IPS-NIHi7 (cell line): ENCODE data around the gene GABRP.
A peak's percentile ranks its signal among the peaks of the same experiment; 100 is the strongest.
"Not testable (repeated sequence)": the region's sequence is repeated elsewhere in the genome, so short reads cannot be mapped to it uniquely, and the experiment has no call there.

Source experiments
- DNase-seq: peaks from one replicate; pipeline ENCODE4 v3.0.0; 2012; ENCODE audit warnings: mixed read lengths; ENCODE audit errors: extremely low spot score

GABRP gene

GRCh38 chr5:170755679-170756456, 27.7 kb upstream of the GABRP start:
- DNase-seq: no peak

DNA sequence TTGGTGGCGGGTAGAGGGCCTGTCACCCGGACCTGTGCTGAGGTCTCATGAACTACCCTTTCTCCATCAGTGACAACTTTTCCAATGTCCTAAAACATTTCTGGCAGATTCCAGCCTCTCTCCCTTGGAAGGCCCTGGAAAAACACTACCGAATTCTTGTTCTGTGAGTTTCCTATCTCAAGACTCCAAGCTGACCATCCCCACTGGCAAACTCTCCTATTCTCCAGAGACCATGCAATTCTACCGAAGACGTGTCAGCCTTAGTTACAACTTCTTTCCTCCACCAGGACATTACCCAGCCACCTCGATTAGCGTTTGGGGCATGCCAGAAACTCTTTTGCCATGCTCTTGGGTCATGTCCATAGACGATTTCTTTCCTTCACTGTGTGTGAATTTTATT, 26.8 kb upstream of the GABRP start:
- no peak for DNase-seq

DNA sequence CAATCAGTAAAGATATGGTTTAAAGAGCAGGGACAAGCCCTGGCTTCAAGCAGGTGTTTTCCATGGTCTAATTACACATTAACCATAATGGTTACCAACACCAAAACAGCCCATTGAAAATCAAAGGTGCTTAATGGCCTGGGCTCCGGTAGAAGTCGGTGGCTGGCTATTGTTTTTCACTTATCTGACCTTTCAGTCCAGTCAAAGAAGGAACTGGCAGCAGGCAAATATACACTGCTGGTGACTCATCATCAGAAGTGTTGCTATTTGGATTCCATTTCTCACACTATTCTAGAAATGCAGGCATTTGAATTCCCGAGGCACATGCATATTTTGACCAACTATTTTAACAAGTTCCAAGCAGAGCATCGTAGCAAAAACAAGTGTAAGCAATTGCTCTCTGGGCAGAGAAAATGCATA, 26.3 kb upstream of the GABRP start:
- no peak for DNase-seq

DNA sequence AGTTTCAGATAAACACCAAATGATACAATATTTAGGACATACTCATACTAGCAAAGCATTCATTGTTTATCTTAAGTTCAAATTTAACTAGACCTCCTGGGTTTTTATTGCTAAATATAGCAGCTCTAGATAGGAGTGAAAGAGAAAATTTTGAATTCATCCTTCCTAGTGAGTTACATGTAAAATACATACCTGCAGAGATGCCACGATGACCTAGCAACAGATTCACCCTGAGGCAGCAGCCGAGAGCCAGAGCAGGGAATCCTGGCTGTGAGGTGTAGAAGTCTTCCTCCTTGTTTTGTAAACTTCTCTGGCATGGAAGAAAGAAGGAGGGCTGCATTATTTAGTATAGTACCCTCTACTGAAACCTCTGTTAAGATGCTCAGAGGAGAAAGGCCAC, 25.9 kb upstream of the GABRP start:
- DNase-seq: no peak

DNA sequence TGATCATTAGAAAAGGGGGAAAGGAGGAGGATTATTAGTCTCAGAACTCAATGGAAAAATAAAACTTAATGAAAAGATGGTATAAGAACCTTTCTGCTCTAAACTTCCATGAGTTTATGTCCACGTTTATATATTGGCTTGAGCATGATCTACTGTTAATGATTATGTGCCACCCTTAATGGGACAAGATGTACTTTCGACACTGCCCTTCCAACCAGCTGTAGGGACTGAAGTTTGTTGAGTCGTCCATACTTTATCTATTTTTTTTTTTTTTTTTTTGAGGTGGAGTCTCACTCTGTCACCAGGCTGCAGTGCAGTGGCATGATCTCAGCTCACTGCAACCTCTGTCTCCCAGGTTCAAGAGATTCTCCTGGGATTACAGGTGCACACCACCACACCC, 25.0 kb upstream of the GABRP start:
- DNase-seq: no peak

DNA sequence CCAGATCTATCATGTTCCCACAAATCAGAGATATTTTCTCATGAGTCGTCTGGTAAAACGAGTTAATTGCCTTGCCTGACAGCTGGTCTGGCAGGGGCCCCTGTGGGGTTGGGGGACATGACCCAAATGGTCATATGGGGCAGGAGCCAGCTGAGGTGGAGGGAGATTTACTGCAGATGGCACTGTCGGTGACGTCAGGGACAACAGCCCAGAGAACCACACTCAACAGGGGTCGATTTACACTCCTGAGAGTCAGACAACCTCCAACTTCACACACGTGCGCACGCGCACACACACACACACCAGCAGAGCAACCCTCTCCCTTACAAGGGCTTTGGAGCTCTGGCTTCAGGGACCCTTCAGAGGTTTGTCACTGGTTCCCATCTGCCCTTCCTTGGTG, 23.4 kb upstream of the GABRP start:
- DNase-seq: no peak

DNA sequence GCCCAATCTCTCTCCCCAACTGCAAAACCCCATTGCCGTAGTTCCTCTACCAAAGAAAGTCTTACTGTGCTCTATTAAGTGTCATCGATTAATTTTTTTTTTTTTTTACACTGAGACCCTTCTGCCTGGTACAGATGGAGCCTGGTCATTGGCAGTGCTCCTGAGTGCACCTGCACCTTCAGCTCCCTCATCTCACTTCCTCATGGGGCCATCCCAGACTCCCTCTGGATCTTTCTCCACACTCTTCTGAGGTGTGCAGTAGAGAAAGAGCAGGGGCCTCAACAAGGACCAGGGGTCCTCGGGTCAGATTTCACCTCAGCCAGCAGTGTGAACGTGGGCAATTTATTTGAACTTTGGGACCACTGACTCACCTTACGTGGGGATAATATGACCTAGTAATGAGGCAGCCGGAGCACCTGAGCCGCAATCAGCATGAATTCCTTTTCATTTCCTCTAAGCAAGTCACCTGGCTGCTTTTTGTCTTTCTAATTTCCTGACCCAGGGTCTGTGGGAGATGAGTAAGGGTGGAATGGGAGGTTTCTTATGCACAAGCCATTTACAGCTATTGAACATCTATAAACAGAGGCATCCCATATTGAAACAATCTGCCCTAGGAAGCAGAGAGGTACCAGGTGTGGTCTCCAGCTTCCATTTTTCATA, 22.3 kb upstream of the GABRP start:
- peak; percentile 61 for DNase-seq

DNA sequence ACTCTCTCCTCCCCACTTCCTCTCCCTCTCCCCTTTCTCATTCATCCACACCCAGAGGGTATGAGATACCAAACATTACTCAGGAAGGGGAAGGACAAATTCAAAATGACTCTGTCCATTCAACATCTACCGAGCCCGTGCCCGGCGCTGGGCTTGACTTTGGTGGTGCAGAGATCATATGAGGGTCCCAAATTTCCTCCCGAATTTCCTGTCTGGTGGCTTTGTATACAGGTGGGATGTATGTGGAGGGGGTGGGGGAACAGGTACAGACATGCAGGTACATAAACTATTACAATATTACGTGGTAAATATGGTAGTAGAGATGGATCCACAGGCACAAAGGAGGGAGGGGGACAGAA, 21.8 kb upstream of the GABRP start:
- no peak for DNase-seq

DNA sequence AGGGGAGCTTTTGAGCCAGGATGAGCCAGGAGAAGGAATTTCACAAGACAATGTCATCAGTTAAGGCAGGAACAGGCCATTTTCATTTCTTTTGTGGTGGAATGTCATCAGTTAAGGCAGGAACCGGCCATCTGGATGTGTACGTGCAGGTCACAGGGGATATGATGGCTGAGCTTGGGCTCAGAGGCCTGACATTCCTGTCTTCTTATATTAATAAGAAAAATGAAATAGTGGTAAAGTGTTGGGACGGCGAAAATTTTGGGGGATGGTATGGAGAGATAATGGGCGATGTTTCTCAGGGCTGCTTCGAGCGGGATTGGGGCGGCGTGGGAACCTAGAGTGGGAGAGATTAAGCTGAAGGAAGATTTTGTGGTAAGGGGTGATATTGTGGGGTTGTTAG, 21.2 kb upstream of the GABRP start:
- not testable (repeated sequence) for DNase-seq

GRCh38 chr5:170765868-170766267, 17.7 kb upstream of the GABRP start:
- not testable (repeated sequence) for DNase-seq

GRCh38 chr5:170769246-170769645, 14.3 kb upstream of the GABRP start:
- no peak for DNase-seq

DNA sequence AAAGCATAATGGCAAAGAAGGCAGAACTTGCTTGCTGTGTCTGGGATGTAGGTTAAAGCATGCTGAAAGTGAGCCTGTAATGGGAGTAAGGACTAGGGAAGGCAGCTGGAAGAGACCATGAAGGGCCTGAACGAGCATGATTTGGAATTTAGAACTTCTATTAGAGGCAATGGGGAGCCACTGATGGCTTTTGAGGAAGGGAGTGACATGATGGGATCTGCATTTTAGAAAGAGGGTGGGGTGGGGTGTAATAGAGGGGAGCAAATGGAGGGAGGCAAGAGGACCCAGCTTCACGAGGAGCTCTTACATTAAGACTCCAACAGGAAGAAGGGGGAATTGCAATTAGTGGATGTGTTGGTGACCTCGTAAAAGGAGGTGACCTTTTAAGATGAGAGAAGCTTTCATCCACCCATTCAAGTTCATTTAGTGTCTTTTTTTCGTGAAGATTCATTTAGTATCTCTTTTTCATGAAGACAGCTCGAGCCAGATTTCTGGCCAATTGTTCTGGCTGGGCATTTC, 13.6 kb upstream of the GABRP start:
- DNase-seq: no peak

GRCh38 chr5:170771496-170771895, 12.0 kb upstream of the GABRP start:
- no peak for DNase-seq

DNA sequence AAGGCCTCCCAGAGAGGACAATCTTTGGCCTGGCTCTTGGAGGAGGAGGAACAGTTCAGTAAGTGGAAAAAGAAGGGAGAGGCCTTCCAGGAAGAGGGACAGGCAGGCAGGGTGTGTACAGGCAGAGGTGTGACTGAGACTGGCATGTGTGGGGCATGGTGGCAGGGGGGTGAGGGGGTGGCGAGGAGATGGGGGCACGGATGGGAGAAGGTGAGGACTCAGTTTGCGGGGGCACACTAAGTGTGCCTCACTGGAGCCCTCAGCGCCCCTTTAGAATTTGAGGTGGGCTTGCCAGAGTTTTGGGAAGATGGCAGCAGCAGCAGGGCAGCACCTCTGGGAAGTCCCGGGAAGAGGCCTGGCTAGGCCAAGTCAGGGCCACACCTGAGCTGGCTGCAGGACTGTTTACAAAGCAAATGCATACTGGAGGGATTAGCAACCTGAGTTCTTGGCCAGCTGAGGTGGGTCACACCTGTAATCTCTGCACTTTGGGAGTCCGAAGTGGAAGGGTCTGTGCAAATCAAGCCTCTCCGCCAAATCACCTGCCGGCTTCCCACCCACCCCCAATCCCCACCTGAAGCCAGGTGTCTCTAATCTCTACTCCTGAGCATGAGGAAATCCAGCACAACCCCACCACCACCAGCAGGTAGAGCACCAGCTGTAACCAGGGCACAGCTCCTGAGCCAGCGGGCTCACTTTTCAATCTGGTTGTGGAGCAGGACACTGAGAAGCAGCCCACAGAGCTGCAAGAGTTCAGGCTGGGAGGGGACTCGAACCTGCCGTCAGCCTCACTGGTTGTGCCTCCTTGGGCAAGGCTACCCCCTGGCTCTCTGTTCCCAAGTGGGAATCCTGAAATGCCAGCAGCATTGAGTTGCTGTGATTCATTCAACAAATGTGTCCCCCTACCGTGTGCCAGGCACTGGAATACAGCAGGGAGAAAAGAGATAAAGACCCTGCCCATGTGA, 10.2 kb upstream of the GABRP start:
- no peak for DNase-seq

GRCh38 chr5:170774831-170775230, 8.7 kb upstream of the GABRP start:
- DNase-seq: no peak

GRCh38 chr5:170781946-170782345, 1.6 kb upstream of the GABRP start:
- no peak for DNase-seq

DNA sequence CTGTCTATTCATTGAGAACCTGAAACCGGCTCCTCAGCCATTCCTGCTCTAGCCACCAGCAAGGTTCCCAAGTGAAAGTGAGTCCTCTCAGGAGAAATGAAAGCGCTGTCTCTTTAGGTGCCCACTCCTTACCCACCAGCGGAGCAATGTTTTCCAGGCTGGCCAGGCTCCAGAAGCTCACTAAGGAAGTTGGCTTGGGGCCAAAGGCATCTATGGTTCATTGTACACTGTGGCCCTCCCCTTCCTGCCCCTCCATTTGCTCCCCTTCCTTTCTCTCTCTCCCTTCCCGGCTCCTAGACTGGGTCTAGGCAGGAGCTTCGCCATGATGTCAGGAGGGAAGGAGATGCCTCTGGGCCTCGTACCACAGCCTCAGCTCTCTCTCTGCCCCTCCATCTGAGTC, 1.1 kb upstream of the GABRP start:
- no peak for DNase-seq

- no peak for DNase-seq
These were observed 1.9 kb downstream of the GABRP start for GRCh38 chr5:170785416-170785815.

GRCh38 chr5:170787216-170787615, 3.7 kb downstream of the GABRP start:
- no peak for DNase-seq

- DNase-seq: no peak
These were observed 5.2 kb downstream of the GABRP start for GRCh38 chr5:170788626-170789304.

- peak; percentile 89 for DNase-seq
These were observed 7.9 kb downstream of the GABRP start for GRCh38 chr5:170791325-170791954.
